ENCODE measurements around the gene PKN1. TPM values are rescaled to one million over a fixed set of nuclear protein-coding genes. Genes with fewer than 3 reads are reported as not detected.
"Not testable (repeated sequence)": the region's sequence is repeated elsewhere in the genome, so short reads cannot be mapped to it uniquely, and the experiment has no call there.

PKN1 gene
- total RNA-seq, 2 donors from 2014 or later: 103 to 141 TPM

GRCh38 chr19:14460935-14461334 lies 27.8 kb downstream of the PKN1 start:
- Histone ChIP-seq H3K4me1 (ENCODE audit: control insufficient read depth, insufficient read depth, low read length) (no peaks in the 10 kb centered on the region), H3K27me3 (ENCODE audit: control insufficient read depth, insufficient read depth, low read length, poor library complexity, severe bottlenecking) (no peaks in the 10 kb centered on the region), H3K9me3 (ENCODE audit: control insufficient read depth, low read length) (no peaks in the 10 kb centered on the region), H3K27ac (ENCODE audit: low read depth, low read length) (no peak overlapping the region), H3K4me3 (ENCODE audit: low read length) (no peak overlapping the region), H3K36me3 (ENCODE audit: control insufficient read depth, insufficient read depth, low read length) (peaks cover 37% of the 10 kb centered on the region), H3K9ac (ENCODE audit: extremely low read depth, low read length, poor library complexity, severe bottlenecking) (no peak overlapping the region)
- Mint-ChIP-seq H3K27me3 (ENCODE audit: insufficient read depth) (no peaks in the 10 kb centered on the region), H3K4me1 (no peaks in the 10 kb centered on the region), H3K36me3 (ENCODE audit: low read depth) (peaks cover 59% of the 10 kb centered on the region), H3K9me3 (no peaks in the 10 kb centered on the region), H3K27ac (no peak overlapping the region), H3K4me3 (no peak overlapping the region)
- DNase-seq: no peak
- no peak for TF ChIP-seq CTCF (conservative IDR thresholded peaks at IDR 0.05)
- 96 to 97% methylated on average over 2 of the region's 2 CpGs for WGBS, 2 experiments (ENCODE audit: insufficient coverage in 1 of 2, insufficient read length in 1 of 2)

- not testable (repeated sequence) for H3K27ac ChIP-seq (ENCODE audit: low read depth, low read length); H3K27ac Mint-ChIP-seq; H3K4me3 ChIP-seq (ENCODE audit: low read length); H3K9ac ChIP-seq (ENCODE audit: extremely low read depth, low read length, poor library complexity, severe bottlenecking); H3K4me1 ChIP-seq (ENCODE audit: control insufficient read depth, insufficient read depth, low read length); H3K9me3 Mint-ChIP-seq; H3K9me3 ChIP-seq (ENCODE audit: control insufficient read depth, low read length); H3K27me3 Mint-ChIP-seq (ENCODE audit: insufficient read depth); H3K4me1 Mint-ChIP-seq; H3K4me3 Mint-ChIP-seq; H3K27me3 ChIP-seq (ENCODE audit: control insufficient read depth, insufficient read depth, low read length, poor library complexity, severe bottlenecking); DNase-seq
- H3K36me3 ChIP-seq (ENCODE audit: control insufficient read depth, insufficient read depth, low read length): peaks cover 39% of the 10 kb centered on the region
- H3K36me3 Mint-ChIP-seq (ENCODE audit: low read depth): peaks cover 65% of the 10 kb centered on the region
- WGBS, 2 experiments (ENCODE audit: insufficient coverage in 1 of 2, insufficient read length in 1 of 2): 92% methylated on average over 3 to 7 of the region's 7 CpGs
Observed at GRCh38 chr19:14462401-14462800, 29.3 kb downstream of the PKN1 start.

- 97 to 98% methylated on average over 15 to 21 of the region's 21 CpGs for WGBS, 2 experiments (ENCODE audit: insufficient coverage in 1 of 2, insufficient read length in 1 of 2)
Observed at GRCh38 chr19:14463747-14464146, 30.6 kb downstream of the PKN1 start.

More at GRCh38 chr19:14463747-14464146, 30.6 kb downstream of the PKN1 start:
- no peak for TF ChIP-seq CTCF (conservative IDR thresholded peaks at IDR 0.05)
- peaks cover 67% of the 10 kb centered on the region for H3K36me3 Mint-ChIP-seq (ENCODE audit: low read depth)
- no peak overlapping the region for H3K9ac ChIP-seq (ENCODE audit: extremely low read depth, low read length, poor library complexity, severe bottlenecking)
- H3K4me1 ChIP-seq (ENCODE audit: control insufficient read depth, insufficient read depth, low read length): no peaks in the 10 kb centered on the region
- no peaks in the 10 kb centered on the region for H3K27me3 ChIP-seq (ENCODE audit: control insufficient read depth, insufficient read depth, low read length, poor library complexity, severe bottlenecking)
- DNase-seq: no peak
- peaks cover 44% of the 10 kb centered on the region for H3K36me3 ChIP-seq (ENCODE audit: control insufficient read depth, insufficient read depth, low read length)
- no peak overlapping the region for H3K4me3 ChIP-seq (ENCODE audit: low read length)
- no peaks in the 10 kb centered on the region for H3K4me1 Mint-ChIP-seq
- no peaks in the 10 kb centered on the region for H3K9me3 Mint-ChIP-seq
- H3K27ac Mint-ChIP-seq: no peak overlapping the region
- no peaks in the 10 kb centered on the region for H3K27me3 Mint-ChIP-seq (ENCODE audit: insufficient read depth)
- no peak overlapping the region for H3K4me3 Mint-ChIP-seq
- no peak overlapping the region for H3K27ac ChIP-seq (ENCODE audit: low read depth, low read length)
- H3K9me3 ChIP-seq (ENCODE audit: control insufficient read depth, low read length): no peaks in the 10 kb centered on the region
